Fibroblast of lung (primary cell): ENCODE data around the gene HTRA3. TPM values are rescaled to one million over a fixed set of nuclear protein-coding genes. Genes with fewer than 3 reads are reported as not detected.

ENCODE experiments used
- DNase-seq, 2 donors: peaks; one replicate each; pipeline versions ENCODE4 v3.0.0 to v3.0.0-alpha.2; 2010; ENCODE audit warnings: low read depth in 2 of 2
- H2AFZ ChIP-seq: 2 replicates; pipeline ENCODE4 v1.5.1; 2012; ENCODE audit warnings: low read length, control low read depth, inconsistent platforms
- H3K27ac ChIP-seq: 2 replicates; pipeline ENCODE4 v1.5.1; 2011; ENCODE audit warnings: low read length, control low read depth; ENCODE audit not compliant: insufficient read depth
- H3K27me3 ChIP-seq: 2 replicates; pipeline ENCODE4 v1.5.1; 2011; ENCODE audit warnings: mild to moderate bottlenecking, low read length; ENCODE audit not compliant: control insufficient read depth, insufficient read depth
- H3K36me3 ChIP-seq: 2 replicates; pipeline ENCODE4 v1.5.1; 2011; ENCODE audit warnings: low read length; ENCODE audit not compliant: control insufficient read depth, insufficient read depth
- H3K4me1 ChIP-seq: 2 replicates; pipeline ENCODE4 v1.5.1; 2011; ENCODE audit warnings: low read length; ENCODE audit not compliant: control insufficient read depth, insufficient read depth; ENCODE audit errors: extremely low read depth
- H3K4me2 ChIP-seq: 2 replicates; pipeline ENCODE4 v1.5.1; 2011; ENCODE audit warnings: low read length, control low read depth; ENCODE audit not compliant: insufficient read depth; ENCODE audit errors: extremely low read depth
- H3K4me3 ChIP-seq, 4 experiments: fragments of 200-600 bp in 1 of 4; sonication (generic) in 1 of 4; replicated peaks in 1 of 4; 2 replicates each; pipeline ENCODE4 v1.5.1; 2011 to 2016; ENCODE audit warnings: low read length in 4 of 4, low read depth in 3 of 4, mild to moderate bottlenecking in 3 of 4, control low read depth in 2 of 4, inconsistent platforms in 1 of 4, mixed read lengths in 1 of 4; ENCODE audit not compliant: insufficient read depth in 1 of 4; ENCODE audit errors: control extremely low read depth in 1 of 4
- H3K79me2 ChIP-seq: 2 replicates; pipeline ENCODE4 v1.5.1; 2012; ENCODE audit warnings: mild to moderate bottlenecking, low read length, inconsistent platforms; ENCODE audit not compliant: control insufficient read depth, insufficient read depth
- H3K9ac ChIP-seq: 2 replicates; pipeline ENCODE4 v1.5.1; 2011; ENCODE audit warnings: mild to moderate bottlenecking, low read length, control low read depth; ENCODE audit not compliant: insufficient read depth
- H3K9me3 ChIP-seq: 2 replicates; pipeline ENCODE4 v1.5.1; 2012; ENCODE audit warnings: low read depth, low read length; ENCODE audit not compliant: control insufficient read depth, insufficient read depth
- H4K20me1 ChIP-seq: 2 replicates; pipeline ENCODE4 v1.5.1; 2011; ENCODE audit warnings: low read length; ENCODE audit not compliant: control insufficient read depth, insufficient read depth; ENCODE audit errors: extremely low read depth
- CTCF ChIP-seq, 2 donors: IDR thresholded peaks in 1 of 2; conservative IDR thresholded peaks in 1 of 2; 1 replicate in 1 of 2; 2 replicates in 1 of 2; pipeline ENCODE4 v1.5.1; 2011 to 2012; ENCODE audit warnings: low read length in 2 of 2, control low read depth in 1 of 2, inconsistent platforms in 1 of 2, low read depth in 1 of 2, mild to moderate bottlenecking in 1 of 2
- EZH2 ChIP-seq: IDR thresholded peaks from 2 replicates; pipeline ENCODE4 v1.5.1; 2012; ENCODE audit warnings: low read length, control low read depth, mild to moderate bottlenecking; ENCODE audit errors: missing control alignments
- polyA plus RNA-seq, 2 donors: library from polyadenylated mRNA; depleted of rRNA in 1 of 2; stranded (reverse) in 1 of 2; unstranded in 1 of 2; fragments of >200 nt; gene quantifications; 2 replicates each; pipeline ENCODE4 v1.2.1, GENCODE V29; 2011 to 2012; ENCODE audit warnings: missing spikeins in 1 of 2
- total RNA-seq: library from RNA; depleted of rRNA; stranded (reverse); fragments of >200 nt; gene quantifications from 2 replicates; pipeline ENCODE4 v1.2.1, GENCODE V29; 2014

The HTRA3 gene
- total and polyA plus RNA-seq, 2 donors (not counting 1 experiment from before 2014, with no cell fraction given), result 2.8 to 3.5 TPM

GRCh38 chr4:8297691-8298485, 28.3 kb downstream of the HTRA3 start:
- no peaks in the 10 kb centered on the region for H3K27me3 ChIP-seq
- no peaks in the 10 kb centered on the region for H3K4me1 ChIP-seq
- DNase-seq, result no peak
- no peaks in the 10 kb centered on the region for H3K9me3 ChIP-seq
- no peaks in the 10 kb centered on the region for H3K79me2 ChIP-seq
- no peak overlapping the region for H3K4me2 ChIP-seq
- no peak for TF ChIP-seq EZH2
- no peak for TF ChIP-seq CTCF (conservative IDR thresholded peaks at IDR 0.05 in 1 of 2, IDR thresholded peaks at IDR 0.05 in 1 of 2; ENCODE audit: low read depth in 1 of 2, low read length in 2 of 2)
- H3K4me3 ChIP-seq, result no peak overlapping the region
- H3K36me3 ChIP-seq, result no peaks in the 10 kb centered on the region
- no peaks in the 10 kb centered on the region for H4K20me1 ChIP-seq
- no peak overlapping the region for H2AFZ ChIP-seq
- no peak overlapping the region for H3K27ac ChIP-seq
- no peak overlapping the region for H3K9ac ChIP-seq

GRCh38 chr4:8300832-8301231, 31.3 kb downstream of the HTRA3 start:
- H3K9me3 ChIP-seq, result no peaks in the 10 kb centered on the region
- no peak for TF ChIP-seq EZH2
- no peak for TF ChIP-seq CTCF (conservative IDR thresholded peaks at IDR 0.05 in 1 of 2, IDR thresholded peaks at IDR 0.05 in 1 of 2; ENCODE audit: low read depth in 1 of 2, low read length in 2 of 2)
- no peak for DNase-seq
- H3K27ac ChIP-seq, result no peak overlapping the region
- H3K27me3 ChIP-seq, result no peaks in the 10 kb centered on the region
- no peaks in the 10 kb centered on the region for H4K20me1 ChIP-seq
- no peak overlapping the region for H3K9ac ChIP-seq
- no peaks in the 10 kb centered on the region for H3K36me3 ChIP-seq
- no peak overlapping the region for H3K4me3 ChIP-seq
- H3K4me1 ChIP-seq, result no peaks in the 10 kb centered on the region
- H3K79me2 ChIP-seq, result no peaks in the 10 kb centered on the region
- no peak overlapping the region for H3K4me2 ChIP-seq
- H2AFZ ChIP-seq, result no peak overlapping the region

GRCh38 chr4:8301851-8302730, 32.5 kb downstream of the HTRA3 start:
- Histone ChIP-seq H3K36me3 (no peaks in the 10 kb centered on the region), H3K9ac (no peak overlapping the region), H4K20me1 (no peaks in the 10 kb centered on the region), H3K9me3 (no peaks in the 10 kb centered on the region), H3K4me1 (peaks cover 2% of the 10 kb centered on the region), H3K4me2 (no peak overlapping the region), H3K79me2 (no peaks in the 10 kb centered on the region), H3K27me3 (no peaks in the 10 kb centered on the region), H2AFZ (no peak overlapping the region), H3K4me3 (no peak overlapping the region), H3K27ac (no peak overlapping the region)
- no peak for DNase-seq
- TF ChIP-seq EZH2, result no peak
- no peak for TF ChIP-seq CTCF (conservative IDR thresholded peaks at IDR 0.05 in 1 of 2, IDR thresholded peaks at IDR 0.05 in 1 of 2; ENCODE audit: low read depth in 1 of 2, low read length in 2 of 2)
